22Rv1 (cell line): ENCODE data around the gene OTUB2.

ENCODE experiments used
- H3K27ac ChIP-seq: fragments of 450-650 bp; 2 replicates; pipeline ENCODE4 v1.5.1; 2017
- ZFX ChIP-seq: fragments of 450-650 bp; IDR thresholded peaks from 2 replicates; pipeline ENCODE4 v1.6.1; 2017; ENCODE audit warnings: antibody characterized with exemption, borderline replicate concordance
- TF ChIP-seq, protein P1 (sequence below): fragments of 450-650 bp; IDR thresholded peaks from 2 replicates; pipeline ENCODE4 v1.5.1; 2017; ENCODE audit warnings: mild to moderate bottlenecking

Gene OTUB2

DNA sequence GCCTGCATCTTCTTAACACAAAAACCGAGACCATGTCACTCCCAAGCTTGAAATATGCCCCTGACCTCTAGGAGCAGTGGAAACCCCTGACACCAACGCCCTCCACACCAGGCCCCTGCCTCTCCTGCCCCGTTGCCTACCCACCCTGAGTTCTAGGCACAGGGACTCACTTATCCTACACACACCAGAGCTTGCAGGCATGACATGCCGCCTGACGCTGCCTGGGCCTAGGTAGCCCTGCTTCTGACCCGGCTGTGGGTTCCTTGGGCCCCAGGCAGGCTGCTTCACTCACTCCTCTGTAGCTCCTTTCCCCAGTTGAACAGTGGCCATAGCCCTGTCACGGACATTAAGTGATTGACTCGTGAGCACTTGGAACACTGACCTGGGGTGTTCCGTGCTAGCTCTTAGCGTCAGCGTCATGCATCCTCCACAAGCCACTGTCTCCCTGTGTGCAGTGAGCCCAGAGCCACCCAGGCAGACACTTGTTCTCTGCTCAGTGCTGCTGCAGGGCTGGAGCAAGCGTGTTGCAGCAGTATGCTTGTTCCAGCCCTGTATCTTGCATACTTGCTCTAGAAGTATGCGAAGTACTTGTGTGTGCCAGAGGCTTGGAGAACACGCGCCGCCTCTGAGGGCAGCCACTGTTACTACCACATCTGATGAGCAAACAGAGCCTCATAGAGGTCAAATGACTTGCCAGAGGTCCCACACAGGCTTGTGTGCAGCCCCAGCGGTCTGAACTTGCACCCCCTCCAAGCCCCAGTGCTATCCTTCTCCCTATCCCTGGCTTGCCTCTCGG lies 15.6 kb downstream of the OTUB2 start:
- no peak for TF ChIP-seq ZFX
- TF ChIP-seq, protein P1, sequence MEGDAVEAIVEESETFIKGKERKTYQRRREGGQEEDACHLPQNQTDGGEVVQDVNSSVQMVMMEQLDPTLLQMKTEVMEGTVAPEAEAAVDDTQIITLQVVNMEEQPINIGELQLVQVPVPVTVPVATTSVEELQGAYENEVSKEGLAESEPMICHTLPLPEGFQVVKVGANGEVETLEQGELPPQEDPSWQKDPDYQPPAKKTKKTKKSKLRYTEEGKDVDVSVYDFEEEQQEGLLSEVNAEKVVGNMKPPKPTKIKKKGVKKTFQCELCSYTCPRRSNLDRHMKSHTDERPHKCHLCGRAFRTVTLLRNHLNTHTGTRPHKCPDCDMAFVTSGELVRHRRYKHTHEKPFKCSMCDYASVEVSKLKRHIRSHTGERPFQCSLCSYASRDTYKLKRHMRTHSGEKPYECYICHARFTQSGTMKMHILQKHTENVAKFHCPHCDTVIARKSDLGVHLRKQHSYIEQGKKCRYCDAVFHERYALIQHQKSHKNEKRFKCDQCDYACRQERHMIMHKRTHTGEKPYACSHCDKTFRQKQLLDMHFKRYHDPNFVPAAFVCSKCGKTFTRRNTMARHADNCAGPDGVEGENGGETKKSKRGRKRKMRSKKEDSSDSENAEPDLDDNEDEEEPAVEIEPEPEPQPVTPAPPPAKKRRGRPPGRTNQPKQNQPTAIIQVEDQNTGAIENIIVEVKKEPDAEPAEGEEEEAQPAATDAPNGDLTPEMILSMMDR: no peak
- H3K27ac ChIP-seq: no peak overlapping the region

DNA sequence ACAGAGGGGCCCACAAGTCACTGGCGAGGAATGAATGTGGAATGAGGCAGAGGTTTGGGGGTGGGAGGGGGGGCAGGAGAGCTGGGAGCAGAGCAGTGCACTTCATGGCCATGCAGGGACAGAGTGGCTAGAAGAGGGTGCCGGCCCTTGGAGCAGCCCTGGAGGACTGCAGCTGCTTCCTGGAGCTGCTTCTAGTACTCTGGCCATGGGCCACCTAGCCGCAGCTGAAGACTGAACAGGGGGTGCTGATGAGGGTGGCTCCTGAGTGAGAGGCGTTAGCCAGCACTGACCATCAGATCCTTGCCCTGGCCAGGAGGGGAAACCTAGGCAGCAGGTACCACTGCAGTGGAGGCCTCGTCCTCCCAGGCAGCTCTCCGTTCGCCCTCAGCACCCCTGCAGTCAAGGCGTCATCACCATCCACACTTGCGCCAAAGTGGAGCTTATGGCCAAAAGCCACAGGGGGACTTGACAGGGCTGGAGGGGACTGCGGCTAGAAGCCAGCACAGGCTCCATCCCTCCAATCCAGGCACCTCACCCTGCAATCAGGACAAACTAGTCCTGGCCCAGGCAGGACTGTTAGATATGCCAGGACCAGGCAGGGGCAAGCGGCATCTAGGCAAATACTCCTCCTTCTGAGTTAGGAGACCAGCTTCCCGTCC lies 16.4 kb downstream of the OTUB2 start:
- H3K27ac ChIP-seq: no peak overlapping the region

DNA sequence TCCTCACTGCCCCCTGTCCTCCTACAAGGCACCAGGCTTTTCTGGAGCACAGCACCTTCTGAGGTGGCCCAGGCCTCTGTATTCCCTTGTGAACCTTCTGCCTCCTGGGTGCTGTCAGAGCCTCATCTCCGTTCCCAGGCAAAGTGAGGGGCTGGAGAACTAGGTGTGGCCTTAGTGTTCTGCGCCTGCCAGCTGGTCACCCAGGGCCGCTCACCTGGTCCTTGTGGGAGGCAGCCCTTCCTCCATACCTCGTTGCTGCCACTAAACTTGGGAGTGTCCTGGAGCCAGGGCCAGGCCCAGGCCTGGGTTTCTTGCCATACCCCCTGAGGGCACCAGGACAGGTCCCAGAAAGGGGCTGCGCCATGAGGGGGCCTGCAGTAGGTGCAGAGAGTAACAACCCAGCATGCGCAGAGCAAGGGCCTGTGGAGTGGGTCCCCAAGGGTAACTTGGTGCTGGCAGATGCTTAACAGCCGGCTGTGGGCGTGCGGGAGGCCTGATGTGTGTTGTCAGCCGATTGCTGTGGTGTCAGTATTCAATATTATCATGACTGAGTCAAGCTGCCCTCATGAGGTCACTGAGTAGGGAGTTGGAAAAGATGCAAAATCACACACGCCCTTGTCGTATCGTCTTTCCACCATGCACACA lies 17.1 kb downstream of the OTUB2 start:
- no peak overlapping the region for H3K27ac ChIP-seq
- TF ChIP-seq ZFX: no peak
- TF ChIP-seq, protein P1: no peak

More for the DNA sequence above, 16.4 kb downstream of the OTUB2 start:
- TF ChIP-seq, protein P1: no peak
- no peak for TF ChIP-seq ZFX

DNA sequence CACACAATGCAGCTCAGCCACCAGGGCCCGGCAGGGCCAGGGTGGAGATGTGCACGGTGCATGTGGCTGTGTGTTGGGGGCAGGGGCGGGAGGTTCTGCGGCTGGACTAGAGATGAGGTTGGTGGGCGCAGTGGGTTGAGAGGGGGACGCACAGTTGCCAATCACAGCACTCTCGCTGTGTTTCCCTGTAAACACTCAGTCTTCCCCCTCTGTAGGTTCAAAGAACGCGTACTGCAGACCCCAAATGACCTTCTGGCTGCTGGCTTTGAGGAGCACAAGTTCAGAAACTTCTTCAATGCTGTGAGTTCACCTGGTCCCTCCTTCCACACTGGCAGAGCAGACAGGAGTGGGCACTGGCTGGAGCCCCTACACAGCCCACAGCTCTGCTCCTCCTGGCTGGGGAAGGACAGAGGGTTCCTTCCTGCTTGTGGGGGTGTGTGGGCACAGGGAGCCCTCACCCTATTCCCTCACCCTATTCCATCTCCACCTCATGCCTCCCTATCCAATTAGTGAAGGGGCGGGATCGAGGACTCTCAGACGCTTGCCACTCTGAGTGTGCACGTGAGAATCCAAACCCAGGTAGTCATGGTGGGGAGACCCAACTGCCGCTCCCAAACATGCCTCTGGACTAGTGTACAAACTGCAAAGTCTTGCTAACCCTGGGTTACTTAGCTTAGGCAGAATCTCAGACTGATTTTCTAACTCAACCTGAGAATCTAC lies 17.8 kb downstream of the OTUB2 start:
- H3K27ac ChIP-seq: no peak overlapping the region
- TF ChIP-seq, protein P1: no peak
- no peak for TF ChIP-seq ZFX

DNA sequence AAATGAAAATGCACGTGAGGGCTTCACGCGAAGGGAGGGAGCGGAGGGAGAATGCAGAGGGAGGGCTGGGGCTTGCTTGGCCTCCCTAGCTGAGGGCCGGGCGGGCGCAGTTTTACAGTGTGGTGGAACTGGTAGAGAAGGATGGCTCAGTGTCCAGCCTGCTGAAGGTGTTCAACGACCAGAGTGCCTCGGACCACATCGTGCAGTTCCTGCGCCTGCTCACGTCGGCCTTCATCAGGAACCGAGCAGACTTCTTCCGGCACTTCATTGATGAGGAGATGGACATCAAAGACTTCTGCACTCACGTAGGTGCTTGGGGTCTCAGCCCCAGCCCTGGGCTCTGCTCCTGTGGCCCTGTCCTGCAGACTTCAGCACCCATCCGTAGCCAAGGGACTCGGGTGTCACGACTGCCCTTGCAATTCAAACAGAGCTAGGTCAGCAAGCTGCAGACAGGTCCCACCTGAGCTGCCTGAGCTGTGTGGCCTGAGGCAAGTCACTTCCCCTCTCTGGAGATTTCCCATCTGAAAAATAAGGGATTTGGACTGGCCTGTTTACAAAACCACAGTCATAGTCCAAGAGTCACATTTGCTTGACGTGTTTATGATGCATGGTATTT lies 18.4 kb downstream of the OTUB2 start:
- H3K27ac ChIP-seq: no peak overlapping the region
- no peak for TF ChIP-seq ZFX
- TF ChIP-seq, protein P1: no peak

DNA sequence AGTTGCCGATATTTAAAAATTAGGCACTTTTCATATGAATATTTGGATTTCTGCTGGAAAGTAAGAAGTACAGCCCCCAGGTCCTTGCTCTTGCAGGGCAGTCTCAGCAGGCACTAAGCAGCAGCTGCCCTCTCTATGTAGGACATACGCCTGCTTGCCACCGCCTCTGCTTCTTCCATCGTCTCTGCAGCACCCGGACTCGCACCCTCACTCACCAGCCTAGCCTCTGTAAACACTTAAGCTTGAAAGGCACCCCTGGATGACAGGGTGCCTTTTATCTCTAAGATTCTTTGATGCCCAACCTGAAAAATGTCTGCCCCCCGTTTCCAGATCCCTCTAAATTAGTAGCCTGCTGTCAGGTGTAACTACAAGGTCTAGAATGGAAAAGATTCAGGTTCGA lies 19.0 kb downstream of the OTUB2 start:
- no peak overlapping the region for H3K27ac ChIP-seq
- TF ChIP-seq, protein P1: no peak
- no peak for TF ChIP-seq ZFX
